ENCODE results near the gene RANBP1.
A peak's percentile ranks its signal among the peaks of the same experiment; 100 is the strongest.

Gene RANBP1

GRCh38 chr22:20130731-20131596 is 15.1 kb downstream of the RANBP1 start:
- no peaks in the 10 kb centered on the region for H3K9me3 ChIP-seq (ENCODE audit: control insufficient read depth in 5 of 5, low read length in 5 of 5)
- peak overlapping the region in 4 of 5 donors; percentile 76 to 88 (median 80) for H3K4me3 ChIP-seq (ENCODE audit: low read depth in 1 of 5, low read length in 5 of 5)
- peaks cover 3 to 49% (median 48%) of the 10 kb centered on the region in 5 donors for H3K4me1 ChIP-seq (ENCODE audit: control insufficient read depth in 5 of 5, insufficient read depth in 5 of 5, low read length in 5 of 5)
- H3K9ac ChIP-seq (ENCODE audit: low read length in 5 of 5) = peak overlapping the region in 4 of 5 donors; percentile 59 to 85 (median 81)
- peak overlapping the region; percentile 67 for H3K27ac ChIP-seq (ENCODE audit: low read depth, low read length)
- H3K27me3 ChIP-seq (ENCODE audit: control insufficient read depth in 5 of 5, insufficient read depth in 4 of 5, low read length in 5 of 5) = no peaks in the 10 kb centered on the region
- peaks cover 0 to 19% (median 14%) of the 10 kb centered on the region in 5 donors for H3K36me3 ChIP-seq (ENCODE audit: control insufficient read depth in 5 of 5, insufficient read depth in 5 of 5, low read length in 5 of 5)

DNA sequence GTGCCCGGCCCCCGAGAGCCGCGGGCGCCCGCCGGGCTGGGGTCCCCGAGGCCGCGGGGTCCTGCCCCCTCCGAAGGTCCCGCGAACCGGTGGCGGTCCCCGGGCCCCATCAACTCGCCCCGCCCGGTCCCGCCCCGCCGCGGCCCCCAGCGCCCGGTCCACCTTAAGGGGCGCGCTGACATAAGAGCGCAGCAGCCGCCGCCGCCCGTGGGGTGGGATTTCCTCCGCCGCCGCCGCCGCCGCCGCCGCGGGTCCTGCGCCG is 15.6 kb downstream of the RANBP1 start, which contains the start of gene ZDHHC8:
ZDHHC8 (plus strand) TSS at position 208 of the 262 bp plus-strand sequence. CDS start 144 bp downstream, outside the sequence.
- H3K9me3 ChIP-seq (ENCODE audit: control insufficient read depth in 5 of 5, low read length in 5 of 5) = no peaks in the 10 kb centered on the region
- H3K4me3 ChIP-seq (ENCODE audit: low read depth in 1 of 5, low read length in 5 of 5) = peak within 1 kb of the TSS; percentile 70 to 88 (median 82)
- H3K27ac ChIP-seq (ENCODE audit: low read depth, low read length) = peak within 1 kb of the TSS; percentile 67
- H3K4me1 ChIP-seq (ENCODE audit: control insufficient read depth in 5 of 5, insufficient read depth in 5 of 5, low read length in 5 of 5) = peaks cover 7 to 55% (median 54%) of the 10 kb centered on the region in 5 donors
- H3K27me3 ChIP-seq (ENCODE audit: control insufficient read depth in 5 of 5, insufficient read depth in 4 of 5, low read length in 5 of 5) = no peaks in the 10 kb centered on the region
- H3K9ac ChIP-seq (ENCODE audit: low read length in 5 of 5) = peak within 1 kb of the TSS in 4 of 5 donors; percentile 81 to 90 (median 84)
- H3K36me3 ChIP-seq (ENCODE audit: control insufficient read depth in 5 of 5, insufficient read depth in 5 of 5, low read length in 5 of 5) = peaks cover 0 to 18% (median 8%) of the 10 kb centered on the region in 5 donors

DNA sequence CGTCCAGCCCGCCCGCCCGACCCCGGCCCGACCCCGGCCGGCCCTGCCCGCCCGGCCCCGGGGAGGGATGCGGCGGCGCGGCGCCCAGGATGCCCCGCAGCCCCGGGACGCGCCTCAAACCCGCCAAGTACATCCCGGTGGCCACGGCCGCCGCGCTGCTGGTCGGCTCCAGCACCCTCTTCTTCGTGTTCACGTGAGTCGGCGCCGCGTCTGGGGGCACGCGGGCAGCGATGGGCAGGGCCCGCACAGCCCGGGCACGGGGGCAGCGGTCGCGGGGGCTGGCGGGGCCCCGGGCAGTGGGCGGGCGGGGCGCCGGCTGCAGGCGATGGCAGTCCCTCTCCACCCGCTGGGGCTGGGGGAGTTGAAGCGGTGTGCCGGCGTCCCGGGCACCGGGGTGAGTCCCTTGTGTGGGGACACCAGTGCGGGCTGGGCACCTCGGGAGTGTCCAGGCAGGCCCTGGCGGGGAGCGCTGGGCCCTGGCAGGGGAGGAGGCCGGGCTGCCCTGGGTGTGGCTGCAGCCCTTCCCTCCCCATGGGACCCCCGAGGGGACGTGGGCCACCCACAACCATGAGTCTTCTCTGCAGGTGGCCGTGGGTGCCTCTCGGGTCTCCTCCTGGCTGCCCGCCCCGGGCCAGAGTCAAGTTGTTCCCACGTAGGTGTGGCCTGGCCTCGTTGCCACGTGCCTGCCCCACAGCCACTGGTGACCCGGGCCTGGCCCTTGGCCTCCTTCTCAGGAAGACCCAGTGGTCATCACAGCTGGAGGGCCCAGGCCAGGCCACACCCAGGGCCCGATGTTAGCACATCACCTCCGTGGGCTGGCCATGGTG is 16.2 kb downstream of the RANBP1 start:
- Histone ChIP-seq H3K9ac (ENCODE audit: low read length in 5 of 5) (peak overlapping the region in 4 of 5 donors; percentile 63 to 90 (median 82)), H3K9me3 (ENCODE audit: control insufficient read depth in 5 of 5, low read length in 5 of 5) (no peaks in the 10 kb centered on the region), H3K36me3 (ENCODE audit: control insufficient read depth in 5 of 5, insufficient read depth in 5 of 5, low read length in 5 of 5) (peaks cover 0 to 17% (median 6%) of the 10 kb centered on the region in 5 donors), H3K4me1 (ENCODE audit: control insufficient read depth in 5 of 5, insufficient read depth in 5 of 5, low read length in 5 of 5) (peaks cover 10 to 60% (median 59%) of the 10 kb centered on the region in 5 donors), H3K27ac (ENCODE audit: low read depth, low read length) (no peak overlapping the region), H3K27me3 (ENCODE audit: control insufficient read depth in 5 of 5, insufficient read depth in 4 of 5, low read length in 5 of 5) (no peaks in the 10 kb centered on the region), H3K4me3 (ENCODE audit: low read depth in 1 of 5, low read length in 5 of 5) (peak overlapping the region; percentile 70 to 88 (median 82))

GRCh38 chr22:20132686-20133246 is 16.9 kb downstream of the RANBP1 start:
- Histone ChIP-seq H3K27ac (ENCODE audit: low read depth, low read length) (no peak overlapping the region), H3K9me3 (ENCODE audit: control insufficient read depth in 5 of 5, low read length in 5 of 5) (no peaks in the 10 kb centered on the region), H3K9ac (ENCODE audit: low read length in 5 of 5) (peak overlapping the region in 3 of 5 donors; percentile 81 to 90 (median 82)), H3K4me3 (ENCODE audit: low read depth in 1 of 5, low read length in 5 of 5) (peak overlapping the region; percentile 70 to 88 (median 82)), H3K27me3 (ENCODE audit: control insufficient read depth in 5 of 5, insufficient read depth in 4 of 5, low read length in 5 of 5) (no peaks in the 10 kb centered on the region), H3K4me1 (ENCODE audit: control insufficient read depth in 5 of 5, insufficient read depth in 5 of 5, low read length in 5 of 5) (peaks cover 10 to 67% (median 66%) of the 10 kb centered on the region in 5 donors), H3K36me3 (ENCODE audit: control insufficient read depth in 5 of 5, insufficient read depth in 5 of 5, low read length in 5 of 5) (peaks cover 0 to 10% (median 0%) of the 10 kb centered on the region in 5 donors)

DNA sequence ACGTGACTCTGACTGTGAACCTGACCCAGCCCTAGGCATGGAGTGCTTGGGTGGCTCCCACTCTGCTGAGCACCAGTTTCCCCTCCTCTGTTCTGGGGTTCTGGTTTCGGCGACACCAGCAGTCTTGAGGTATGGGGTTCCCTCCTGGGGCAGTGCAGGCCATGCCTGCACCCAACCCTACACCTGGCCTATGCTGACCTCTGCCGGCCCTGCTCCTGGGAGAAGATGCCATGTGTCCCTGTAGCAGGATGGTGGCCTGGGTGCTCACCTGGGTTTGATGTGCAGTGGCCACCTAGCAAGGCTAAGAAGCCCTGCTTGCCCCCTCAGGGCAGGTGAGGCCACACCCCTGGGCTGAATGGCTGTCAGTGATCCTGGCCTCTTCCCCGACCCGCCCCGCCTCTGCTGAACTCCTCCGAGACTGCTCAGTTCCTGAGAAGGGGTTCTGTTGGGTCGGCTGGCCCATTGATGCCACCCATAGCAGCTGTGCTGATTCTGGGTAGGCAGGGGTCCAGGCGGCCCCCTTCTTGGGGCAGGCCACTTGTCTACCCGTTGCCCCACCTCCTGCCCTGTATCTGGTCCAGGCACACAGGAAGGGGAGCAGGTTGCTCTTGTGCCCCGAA is 18.1 kb downstream of the RANBP1 start:
- Histone ChIP-seq H3K36me3 (ENCODE audit: control insufficient read depth in 5 of 5, insufficient read depth in 5 of 5, low read length in 5 of 5) (peaks cover 0 to 9% (median 0%) of the 10 kb centered on the region in 5 donors), H3K27ac (ENCODE audit: low read depth, low read length) (no peak overlapping the region), H3K9ac (ENCODE audit: low read length in 5 of 5) (peak overlapping the region in 1 of 5 donors; percentile 64), H3K4me3 (ENCODE audit: low read depth in 1 of 5, low read length in 5 of 5) (no peak overlapping the region), H3K27me3 (ENCODE audit: control insufficient read depth in 5 of 5, insufficient read depth in 4 of 5, low read length in 5 of 5) (no peaks in the 10 kb centered on the region), H3K4me1 (ENCODE audit: control insufficient read depth in 5 of 5, insufficient read depth in 5 of 5, low read length in 5 of 5) (peaks cover 10 to 72% (median 72%) of the 10 kb centered on the region in 5 donors), H3K9me3 (ENCODE audit: control insufficient read depth in 5 of 5, low read length in 5 of 5) (no peaks in the 10 kb centered on the region)

- H3K9ac ChIP-seq (ENCODE audit: low read length in 5 of 5) = peak overlapping the region in 3 of 5 donors; percentile 30 to 56 (median 39)
- H3K4me1 ChIP-seq (ENCODE audit: control insufficient read depth in 5 of 5, insufficient read depth in 5 of 5, low read length in 5 of 5) = peaks cover 10 to 69% (median 67%) of the 10 kb centered on the region in 5 donors
- no peaks in the 10 kb centered on the region for H3K27me3 ChIP-seq (ENCODE audit: control insufficient read depth in 5 of 5, insufficient read depth in 4 of 5, low read length in 5 of 5)
- no peaks in the 10 kb centered on the region for H3K9me3 ChIP-seq (ENCODE audit: control insufficient read depth in 5 of 5, low read length in 5 of 5)
- H3K4me3 ChIP-seq (ENCODE audit: low read depth in 1 of 5, low read length in 5 of 5) = no peak overlapping the region
- H3K36me3 ChIP-seq (ENCODE audit: control insufficient read depth in 5 of 5, insufficient read depth in 5 of 5, low read length in 5 of 5) = peaks cover 0 to 21% (median 11%) of the 10 kb centered on the region in 5 donors
- H3K27ac ChIP-seq (ENCODE audit: low read depth, low read length) = no peak overlapping the region
These were observed 19.4 kb downstream of the RANBP1 start for GRCh38 chr22:20135265-20135664.

- Histone ChIP-seq H3K36me3 (ENCODE audit: control insufficient read depth in 5 of 5, insufficient read depth in 5 of 5, low read length in 5 of 5) (peaks cover 0 to 28% (median 14%) of the 10 kb centered on the region in 5 donors), H3K9me3 (ENCODE audit: control insufficient read depth in 5 of 5, low read length in 5 of 5) (no peaks in the 10 kb centered on the region), H3K4me3 (ENCODE audit: low read depth in 1 of 5, low read length in 5 of 5) (no peak overlapping the region), H3K27me3 (ENCODE audit: control insufficient read depth in 5 of 5, insufficient read depth in 4 of 5, low read length in 5 of 5) (no peaks in the 10 kb centered on the region), H3K4me1 (ENCODE audit: control insufficient read depth in 5 of 5, insufficient read depth in 5 of 5, low read length in 5 of 5) (peaks cover 8 to 63% (median 61%) of the 10 kb centered on the region in 5 donors), H3K9ac (ENCODE audit: low read length in 5 of 5) (peak overlapping the region in 2 of 5 donors; percentile 30 to 39), H3K27ac (ENCODE audit: low read depth, low read length) (no peak overlapping the region)
These were observed 20.1 kb downstream of the RANBP1 start for GRCh38 chr22:20135806-20136602.

DNA sequence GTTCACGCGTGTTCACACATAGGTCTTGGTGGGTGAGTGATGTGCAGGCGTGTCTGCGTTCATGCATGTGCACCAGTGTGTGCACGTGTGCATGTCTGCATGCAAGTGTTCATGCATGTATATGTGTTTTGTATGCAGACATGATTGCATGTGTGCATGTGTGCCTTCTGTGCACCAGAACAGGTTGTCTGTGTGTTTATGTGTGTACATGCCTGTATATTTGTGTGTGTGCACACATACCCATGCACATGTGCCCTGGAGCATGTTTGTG is 20.6 kb downstream of the RANBP1 start:
- H3K9ac ChIP-seq (ENCODE audit: low read length in 5 of 5) = peak overlapping the region in 1 of 5 donors; percentile 3

GRCh38 chr22:20137113-20137512 is 21.2 kb downstream of the RANBP1 start:
- Histone ChIP-seq H3K4me3 (ENCODE audit: low read depth in 1 of 5, low read length in 5 of 5) (no peak overlapping the region), H3K9me3 (ENCODE audit: control insufficient read depth in 5 of 5, low read length in 5 of 5) (no peaks in the 10 kb centered on the region), H3K36me3 (ENCODE audit: control insufficient read depth in 5 of 5, insufficient read depth in 5 of 5, low read length in 5 of 5) (peaks cover 0 to 39% (median 24%) of the 10 kb centered on the region in 5 donors), H3K27me3 (ENCODE audit: control insufficient read depth in 5 of 5, insufficient read depth in 4 of 5, low read length in 5 of 5) (no peaks in the 10 kb centered on the region), H3K9ac (ENCODE audit: low read length in 5 of 5) (no peak overlapping the region), H3K4me1 (ENCODE audit: control insufficient read depth in 5 of 5, insufficient read depth in 5 of 5, low read length in 5 of 5) (peaks cover 8 to 62% (median 60%) of the 10 kb centered on the region in 5 donors), H3K27ac (ENCODE audit: low read depth, low read length) (no peak overlapping the region)

More for the DNA sequence above, 20.6 kb downstream of the RANBP1 start:
- Histone ChIP-seq H3K27me3 (ENCODE audit: control insufficient read depth in 5 of 5, insufficient read depth in 4 of 5, low read length in 5 of 5) (no peaks in the 10 kb centered on the region), H3K4me1 (ENCODE audit: control insufficient read depth in 5 of 5, insufficient read depth in 5 of 5, low read length in 5 of 5) (peaks cover 8 to 63% (median 61%) of the 10 kb centered on the region in 5 donors), H3K4me3 (ENCODE audit: low read depth in 1 of 5, low read length in 5 of 5) (no peak overlapping the region), H3K27ac (ENCODE audit: low read depth, low read length) (no peak overlapping the region), H3K36me3 (ENCODE audit: control insufficient read depth in 5 of 5, insufficient read depth in 5 of 5, low read length in 5 of 5) (peaks cover 0 to 34% (median 20%) of the 10 kb centered on the region in 5 donors), H3K9me3 (ENCODE audit: control insufficient read depth in 5 of 5, low read length in 5 of 5) (no peaks in the 10 kb centered on the region)
